ENCODE measurements around the gene GJB1.

The GJB1 gene

DNA sequence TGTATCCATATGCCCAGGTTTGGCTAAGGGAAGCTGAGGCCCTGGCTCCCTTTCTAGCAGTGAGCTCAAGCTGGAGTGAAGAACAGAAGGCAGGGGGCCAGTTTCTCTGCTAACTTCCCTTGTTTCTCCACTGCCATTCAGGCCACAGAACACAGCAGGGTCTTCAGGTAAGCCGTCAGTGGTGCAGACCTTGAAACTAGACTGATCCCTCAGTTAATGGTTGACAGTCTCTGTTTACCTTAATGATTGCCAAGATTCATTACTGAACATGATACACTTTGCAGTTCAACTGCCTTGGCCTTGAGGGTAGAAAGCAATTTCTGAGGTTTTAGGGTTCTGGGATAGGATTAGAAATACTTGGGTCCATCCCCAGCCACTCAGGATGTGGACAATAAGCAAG is 8.9 kb upstream of the GJB1 start:
- DNase-seq (ENCODE audit: extremely low spot score, insufficient read length, low read depth) = no peak
- no peak for FAIRE-seq

DNA sequence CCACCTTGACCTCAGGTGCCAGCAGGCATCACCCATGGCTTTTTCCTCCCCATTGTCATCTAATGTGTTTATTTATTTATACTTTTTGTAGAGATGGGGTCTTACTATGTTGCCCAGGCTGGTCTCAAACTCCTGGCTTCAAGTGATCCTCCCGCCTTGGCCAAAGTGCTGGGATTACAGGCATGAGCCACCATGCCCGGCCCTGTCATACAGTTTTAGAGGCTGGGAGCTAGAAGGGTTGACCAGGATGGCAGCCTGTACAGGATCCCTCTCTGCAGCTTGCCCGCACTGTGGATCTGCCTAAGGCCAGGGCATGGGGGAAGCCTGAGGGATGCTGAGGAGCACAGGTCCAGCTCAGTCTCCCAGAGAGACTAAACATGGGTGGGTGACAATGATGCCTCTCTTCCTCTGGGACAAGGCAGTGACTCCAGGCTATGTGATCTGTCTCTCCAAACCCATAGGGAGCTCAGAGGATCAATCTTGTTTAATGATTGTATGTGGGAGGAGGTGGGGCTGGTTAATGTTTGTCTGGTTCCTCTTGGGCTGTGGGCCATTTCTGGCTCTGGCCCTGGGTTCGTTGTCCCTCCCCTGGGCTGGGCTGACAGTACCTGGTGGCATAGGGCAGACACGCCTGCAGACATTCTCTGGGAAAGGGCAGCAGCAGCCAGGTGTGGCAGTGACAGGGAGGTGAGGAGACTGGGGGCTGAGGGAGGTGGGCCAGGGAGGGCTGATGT is 8.3 kb upstream of the GJB1 start:
- no peak for FAIRE-seq
- DNase-seq (ENCODE audit: extremely low spot score, insufficient read length, low read depth) = no peak

DNA sequence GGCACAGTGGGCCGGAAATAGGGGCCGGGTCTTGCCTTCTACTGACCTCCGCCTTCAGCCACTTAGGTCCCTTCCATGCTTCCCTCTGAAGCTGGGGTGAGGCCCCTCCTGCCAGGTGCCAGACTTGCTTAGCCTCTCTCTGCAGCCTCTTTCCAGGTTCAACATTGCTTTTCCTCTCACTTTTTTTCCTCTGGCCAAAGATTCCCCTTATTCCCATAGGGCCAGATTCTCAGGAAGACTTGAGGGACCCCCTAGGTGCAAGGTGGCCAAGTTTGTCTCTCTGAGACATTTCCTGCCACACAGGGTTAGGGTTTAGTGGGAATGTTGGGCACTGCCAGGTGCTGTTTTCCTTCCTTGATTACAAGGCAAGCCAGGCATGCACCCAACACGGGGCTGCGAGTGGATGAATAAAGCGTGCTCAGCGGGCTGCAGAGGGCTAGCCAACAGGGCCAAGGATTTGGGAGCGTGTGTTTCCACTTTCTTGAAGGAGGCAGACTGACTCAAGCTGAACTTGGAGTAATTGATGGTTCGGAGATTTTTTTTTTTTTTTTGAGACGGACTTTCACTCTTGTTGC is 7.6 kb upstream of the GJB1 start:
- DNase-seq (ENCODE audit: extremely low spot score, insufficient read length, low read depth) = no peak
- FAIRE-seq = no peak

DNA sequence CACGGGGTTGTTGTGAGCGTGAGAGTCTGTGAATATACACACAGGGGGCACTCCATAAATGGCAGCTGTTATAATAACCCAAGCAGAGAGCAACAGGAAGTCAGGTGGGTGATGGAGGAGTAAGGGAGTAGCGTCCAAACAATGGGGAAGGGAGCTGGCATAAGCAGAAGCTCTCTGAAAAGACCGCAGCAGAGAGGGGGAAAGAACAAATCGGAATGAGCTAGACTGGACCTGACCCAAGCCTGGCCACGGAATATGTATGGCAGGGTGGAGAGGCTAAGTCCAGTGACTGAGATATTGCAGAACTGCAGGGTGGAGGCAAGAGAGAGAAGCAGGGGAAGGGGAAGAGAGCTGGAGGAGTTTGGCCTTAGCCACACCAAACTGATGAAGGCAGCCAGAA is 6.5 kb upstream of the GJB1 start:
- FAIRE-seq (no peak), DNase-seq (ENCODE audit: extremely low spot score, insufficient read length, low read depth) (no peak)

DNA sequence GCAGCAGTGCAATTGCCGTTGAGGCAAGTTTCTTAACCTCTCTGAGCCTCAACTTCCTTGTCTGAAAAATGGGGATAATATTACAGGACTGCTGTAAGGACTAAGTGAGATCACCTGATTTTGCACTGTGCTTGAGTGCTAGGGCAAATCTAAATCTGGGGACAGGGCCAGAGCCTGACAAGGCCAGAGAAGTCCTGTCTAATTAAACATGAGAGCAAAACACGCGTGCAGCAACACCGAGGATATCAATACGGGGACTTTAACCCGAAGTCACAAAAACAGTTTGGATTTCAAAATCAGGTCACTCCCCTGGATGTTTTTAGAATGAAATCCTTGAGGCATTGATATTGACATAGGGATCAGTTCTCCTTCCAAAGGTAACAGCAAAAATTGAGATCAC is 5.7 kb upstream of the GJB1 start:
- DNase-seq (ENCODE audit: extremely low spot score, insufficient read length, low read depth) = no peak
- no peak for FAIRE-seq

DNA sequence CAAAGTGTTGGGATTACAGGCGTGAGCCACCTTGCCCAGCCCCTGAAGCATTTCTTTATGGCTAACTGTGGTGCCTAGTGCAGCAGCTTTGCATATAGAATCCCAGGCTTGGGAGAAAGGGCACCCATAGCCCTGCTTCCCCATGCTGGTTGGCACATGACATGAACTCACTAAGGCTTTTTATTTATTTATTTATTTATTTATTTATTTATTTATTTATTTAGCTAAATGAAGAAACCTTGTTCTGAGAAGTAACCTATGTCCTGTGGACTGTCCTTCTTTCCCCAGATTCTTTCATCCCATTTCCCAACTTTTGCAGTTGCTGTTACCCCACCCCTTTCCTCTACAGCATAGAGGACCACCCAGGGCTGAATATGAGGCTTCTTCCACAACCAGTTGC is 1.9 kb upstream of the GJB1 start:
- FAIRE-seq (no peak), DNase-seq (ENCODE audit: extremely low spot score, insufficient read length, low read depth) (no peak)

DNA sequence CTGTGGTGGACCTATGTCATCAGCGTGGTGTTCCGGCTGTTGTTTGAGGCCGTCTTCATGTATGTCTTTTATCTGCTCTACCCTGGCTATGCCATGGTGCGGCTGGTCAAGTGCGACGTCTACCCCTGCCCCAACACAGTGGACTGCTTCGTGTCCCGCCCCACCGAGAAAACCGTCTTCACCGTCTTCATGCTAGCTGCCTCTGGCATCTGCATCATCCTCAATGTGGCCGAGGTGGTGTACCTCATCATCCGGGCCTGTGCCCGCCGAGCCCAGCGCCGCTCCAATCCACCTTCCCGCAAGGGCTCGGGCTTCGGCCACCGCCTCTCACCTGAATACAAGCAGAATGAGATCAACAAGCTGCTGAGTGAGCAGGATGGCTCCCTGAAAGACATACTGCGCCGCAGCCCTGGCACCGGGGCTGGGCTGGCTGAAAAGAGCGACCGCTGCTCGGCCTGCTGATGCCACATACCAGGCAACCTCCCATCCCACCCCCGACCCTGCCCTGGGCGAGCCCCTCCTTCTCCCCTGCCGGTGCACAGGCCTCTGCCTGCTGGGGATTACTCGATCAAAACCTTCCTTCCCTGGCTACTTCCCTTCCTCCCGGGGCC is 1.2 kb downstream of the GJB1 start:
- FAIRE-seq = no peak
- DNase-seq (ENCODE audit: extremely low spot score, insufficient read length, low read depth) = no peak

DNA sequence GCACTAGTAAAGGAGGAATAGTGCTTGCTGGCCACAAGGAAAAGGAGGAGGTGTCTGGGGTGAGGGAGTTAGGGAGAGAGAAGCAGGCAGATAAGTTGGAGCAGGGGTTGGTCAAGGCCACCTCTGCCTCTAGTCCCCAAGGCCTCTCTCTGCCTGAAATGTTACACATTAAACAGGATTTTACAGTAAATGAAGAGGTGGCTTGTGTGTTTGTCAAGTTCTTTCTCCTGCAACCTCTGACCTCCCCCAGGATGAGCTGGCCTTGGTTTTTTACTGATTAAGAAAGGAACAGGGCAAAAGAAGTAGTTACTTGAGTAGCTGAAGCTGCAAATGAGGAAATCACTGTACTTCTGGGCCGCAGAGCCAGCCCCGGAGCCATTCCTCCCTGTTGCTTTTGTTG is 2.0 kb downstream of the GJB1 start:
- DNase-seq (ENCODE audit: extremely low spot score, insufficient read length, low read depth) = no peak
- FAIRE-seq = peak; percentile 5

DNA sequence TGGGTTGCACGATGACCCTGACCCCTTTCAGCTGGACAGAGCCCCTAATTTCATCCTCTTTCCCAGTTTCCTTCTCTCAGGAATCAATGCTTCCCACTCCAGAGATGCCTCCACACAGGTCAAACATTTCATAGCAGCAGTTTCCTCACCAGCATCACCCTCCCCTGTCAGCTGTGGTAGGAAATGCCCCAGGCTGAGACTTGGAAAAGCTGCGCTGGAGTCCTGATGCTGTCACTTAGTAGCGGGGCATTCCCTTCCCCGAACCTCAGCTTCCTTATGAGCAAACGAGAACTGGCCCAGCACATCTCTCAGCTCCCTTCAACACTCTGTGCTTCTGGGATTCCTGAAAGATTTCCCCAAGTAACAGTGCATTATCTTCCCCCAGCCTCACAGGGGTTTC is 2.7 kb downstream of the GJB1 start:
- no peak for FAIRE-seq

DNA sequence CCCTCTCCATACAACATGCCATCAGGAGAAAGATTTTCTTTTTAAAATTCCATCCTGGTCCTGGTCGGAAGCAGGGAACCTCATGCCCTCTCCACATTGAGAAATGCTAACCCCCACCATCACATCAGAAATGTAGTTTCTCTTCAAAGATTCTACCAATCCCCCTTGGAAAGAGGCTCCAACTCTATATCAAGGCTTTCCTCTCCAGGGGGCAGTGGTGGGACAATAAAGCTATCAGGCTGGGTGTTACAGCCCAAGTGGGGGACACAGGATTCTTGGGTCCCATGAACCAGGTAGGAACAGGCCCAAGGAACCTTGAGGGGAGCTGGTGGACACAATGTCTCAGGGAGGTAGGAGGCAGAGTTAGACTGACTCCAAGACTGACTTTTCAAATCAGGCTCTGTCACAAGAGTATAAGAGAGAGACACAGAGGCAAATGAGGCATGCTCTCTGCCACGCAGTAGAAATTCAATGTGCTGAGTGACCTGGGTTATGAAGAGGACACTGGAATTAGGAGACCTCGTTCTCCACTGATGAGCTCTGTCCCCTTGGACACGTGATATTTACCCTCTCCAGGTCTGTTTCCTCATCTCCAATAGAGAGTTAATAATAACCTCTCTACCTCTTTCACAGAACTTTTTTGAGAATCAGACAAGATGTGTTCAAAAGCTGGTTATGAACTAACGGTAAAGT is 4.5 kb downstream of the GJB1 start:
- DNase-seq (ENCODE audit: extremely low spot score, insufficient read length, low read depth) = no peak

More for the DNA sequence above, 2.7 kb downstream of the GJB1 start:
- no peak for DNase-seq (ENCODE audit: extremely low spot score, insufficient read length, low read depth)

DNA sequence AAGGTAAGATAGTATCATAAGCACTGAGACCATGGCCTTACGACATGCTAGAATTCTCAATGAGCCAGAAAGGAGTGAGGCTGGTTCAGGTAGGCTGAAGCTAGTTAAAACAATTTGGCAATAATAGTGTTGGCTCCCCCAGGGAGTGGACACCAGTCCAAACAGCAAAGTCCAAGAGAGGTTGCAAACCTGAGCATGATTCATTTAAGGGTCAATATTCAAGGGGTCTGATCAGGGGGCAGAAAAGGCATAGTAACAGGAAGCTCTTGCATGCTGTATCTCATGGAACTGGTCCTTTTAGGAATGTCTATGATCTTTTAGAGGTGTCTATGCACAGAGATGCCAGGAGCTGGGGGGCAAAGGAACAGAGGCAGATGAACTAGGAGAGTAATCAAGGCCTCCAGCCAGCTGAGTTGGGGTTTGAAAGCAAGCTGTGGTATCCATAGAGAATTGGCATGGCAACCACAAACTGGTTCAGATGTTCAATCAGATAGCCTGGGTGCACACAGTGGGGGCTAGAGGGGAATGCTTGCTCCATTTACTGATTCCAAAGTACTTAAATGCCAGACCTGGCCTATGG is 5.1 kb downstream of the GJB1 start:
- DNase-seq (ENCODE audit: extremely low spot score, insufficient read length, low read depth) = no peak
- no peak for FAIRE-seq

More for the DNA sequence above, 4.5 kb downstream of the GJB1 start:
- FAIRE-seq = no peak

DNA sequence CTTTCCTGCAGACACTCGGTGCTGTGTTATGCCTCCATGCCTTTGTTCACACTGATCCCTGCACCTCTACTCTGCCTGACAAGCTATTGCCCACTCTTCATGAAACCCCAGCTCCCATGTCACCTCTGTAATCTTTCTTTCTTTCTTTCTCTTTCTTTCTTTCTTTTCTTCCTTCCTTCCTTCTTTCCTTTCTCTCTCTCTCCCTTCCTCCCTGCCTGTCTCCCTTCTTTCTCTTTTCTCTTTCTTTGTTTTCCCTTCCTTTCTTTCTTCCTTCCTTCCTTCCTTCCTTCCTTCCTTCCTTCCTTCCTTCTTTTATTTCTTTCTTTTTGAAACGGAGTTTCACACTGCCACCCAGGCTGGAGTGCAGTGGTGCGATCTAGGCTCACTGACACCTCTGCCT is 12.5 kb downstream of the GJB1 start:
- FAIRE-seq = no peak
- no peak for DNase-seq (ENCODE audit: extremely low spot score, insufficient read length, low read depth)

DNA sequence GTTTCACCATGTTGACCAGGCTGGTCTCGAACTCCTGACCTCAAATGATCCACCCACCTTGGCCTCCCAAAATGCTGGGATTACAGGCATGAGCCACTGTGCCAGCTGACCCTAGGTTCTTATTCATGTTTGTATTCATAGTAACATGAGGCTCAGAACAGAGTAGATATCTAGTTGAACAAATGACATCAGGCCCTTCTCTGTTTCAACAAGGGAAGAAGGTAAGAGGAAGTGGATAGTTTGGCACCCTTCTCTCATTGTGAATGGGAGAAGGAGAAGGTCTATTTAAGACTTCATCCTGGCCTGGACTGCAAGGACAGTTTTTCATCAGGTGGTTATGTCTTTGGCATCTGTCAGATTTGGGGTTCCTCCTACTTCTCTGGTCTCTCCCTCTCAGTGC is 13.8 kb downstream of the GJB1 start:
- DNase-seq (ENCODE audit: extremely low spot score, insufficient read length, low read depth) (no peak), FAIRE-seq (no peak)

DNA sequence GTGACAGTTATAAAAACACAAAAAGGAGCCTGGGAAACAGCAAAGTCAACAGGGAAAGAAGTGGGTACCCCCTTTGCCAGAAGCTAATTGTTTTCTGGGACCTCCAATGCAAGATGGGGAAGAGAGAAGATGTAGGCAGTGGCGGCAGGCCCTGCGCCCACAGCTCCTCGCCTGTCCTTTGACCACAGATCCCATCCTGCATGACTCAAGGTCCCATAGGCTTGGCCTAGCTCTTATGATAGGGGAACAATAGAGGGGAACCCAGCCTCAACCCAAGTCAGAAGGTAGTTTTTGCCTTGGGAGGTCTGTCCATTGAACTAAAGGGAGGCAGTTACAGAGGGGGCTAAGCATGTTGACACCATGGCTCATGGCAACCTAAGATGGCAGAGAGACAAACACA is 16.8 kb downstream of the GJB1 start:
- DNase-seq (ENCODE audit: extremely low spot score, insufficient read length, low read depth) (no peak), FAIRE-seq (no peak)

DNA sequence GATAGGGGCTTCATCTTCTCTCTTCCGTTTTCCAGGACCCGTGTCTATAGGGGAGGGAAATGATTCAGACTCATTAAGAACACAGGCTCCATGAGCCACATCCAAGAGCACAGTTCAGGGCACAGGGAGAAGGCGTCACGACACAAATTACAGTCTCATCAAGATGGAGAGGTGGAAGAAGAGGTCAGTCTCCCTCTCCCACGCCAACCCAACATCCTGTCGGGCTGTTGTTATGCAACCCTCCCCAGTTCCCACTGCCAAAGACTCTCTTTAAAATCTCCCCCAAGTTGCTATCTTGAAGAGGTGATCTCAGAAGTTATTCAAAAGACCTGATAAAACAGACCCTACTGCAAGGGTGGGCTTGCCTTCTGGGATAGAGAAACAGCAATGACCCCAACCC is 18.3 kb downstream of the GJB1 start:
- FAIRE-seq = no peak

DNA sequence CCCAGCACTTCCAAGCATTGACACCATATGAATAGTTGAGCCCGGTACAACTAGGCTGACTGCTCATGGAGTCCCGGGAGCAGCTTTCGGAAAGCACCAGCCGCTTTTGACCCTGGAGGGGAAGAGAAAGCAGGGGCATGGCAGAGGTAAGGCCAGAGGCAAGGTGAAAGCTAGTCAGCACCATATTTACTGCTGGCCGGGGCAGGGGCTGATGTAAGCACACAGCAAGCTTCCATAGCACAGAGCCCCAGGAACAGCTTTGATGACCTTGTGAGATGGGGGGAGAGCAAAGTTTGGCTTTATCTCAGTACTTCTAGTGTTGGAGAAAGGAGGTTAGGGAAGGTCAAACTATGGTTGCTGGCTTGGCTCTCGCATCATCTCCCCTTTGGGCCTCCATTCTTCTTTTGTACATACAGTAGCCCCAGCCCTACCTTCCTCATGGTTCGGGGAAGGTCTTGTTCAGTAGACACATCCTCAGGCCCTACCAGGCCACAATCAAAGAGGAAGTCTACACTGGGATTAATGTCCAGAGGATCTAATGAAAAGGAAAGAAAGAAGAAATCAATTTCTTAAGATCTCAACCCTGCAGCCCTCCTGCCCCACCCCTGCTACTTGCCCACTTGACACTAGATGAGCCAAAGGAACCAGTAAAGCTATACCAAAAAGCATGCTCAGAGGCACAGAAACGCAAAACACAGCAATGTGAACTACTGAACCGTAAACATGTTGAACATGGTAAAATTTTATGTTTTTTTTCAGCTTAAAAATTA is 21.5 kb downstream of the GJB1 start:
- FAIRE-seq (no peak), DNase-seq (ENCODE audit: extremely low spot score, insufficient read length, low read depth) (no peak)

More for the DNA sequence above, 18.3 kb downstream of the GJB1 start:
- DNase-seq (ENCODE audit: extremely low spot score, insufficient read length, low read depth) = no peak

DNA sequence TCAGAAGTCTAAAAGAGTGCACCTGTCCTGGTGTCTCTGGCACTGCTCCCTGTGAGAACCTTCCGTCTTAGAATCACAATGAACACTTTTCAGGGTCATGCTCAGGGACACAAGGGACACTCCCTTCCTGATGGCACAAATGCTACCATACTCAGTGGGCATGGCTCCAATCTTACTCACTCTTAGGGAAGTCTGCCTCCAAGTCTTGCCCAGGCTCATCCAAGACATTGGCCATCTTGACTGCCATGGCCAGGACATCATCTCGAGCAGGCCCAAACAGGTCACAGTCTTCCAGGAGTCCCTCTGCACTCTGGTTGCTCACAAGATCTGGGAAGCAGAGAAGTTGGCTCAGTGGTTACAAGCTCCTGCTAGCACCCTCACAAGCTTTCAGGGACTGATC is 22.1 kb downstream of the GJB1 start:
- FAIRE-seq (no peak), DNase-seq (ENCODE audit: extremely low spot score, insufficient read length, low read depth) (no peak)

DNA sequence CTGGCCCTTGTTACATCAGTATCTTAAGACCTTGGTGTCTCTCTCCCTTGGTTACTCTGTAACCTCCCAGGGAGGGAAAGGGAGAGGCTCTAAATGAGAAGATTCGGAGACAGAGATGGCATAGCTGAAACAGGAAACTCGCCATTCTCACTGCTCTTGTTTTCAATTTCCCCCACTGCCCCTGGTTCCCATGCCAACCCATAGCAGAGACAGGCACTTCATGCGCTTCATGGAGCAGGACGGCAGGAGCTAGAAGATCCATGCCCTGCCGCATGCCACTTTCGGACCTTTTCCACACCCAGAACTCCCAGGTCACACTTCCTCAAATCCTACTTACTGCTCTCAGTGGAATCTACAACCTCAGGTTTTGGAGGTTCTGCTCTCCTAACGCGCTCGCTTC is 27.8 kb downstream of the GJB1 start:
- no peak for FAIRE-seq

DNA sequence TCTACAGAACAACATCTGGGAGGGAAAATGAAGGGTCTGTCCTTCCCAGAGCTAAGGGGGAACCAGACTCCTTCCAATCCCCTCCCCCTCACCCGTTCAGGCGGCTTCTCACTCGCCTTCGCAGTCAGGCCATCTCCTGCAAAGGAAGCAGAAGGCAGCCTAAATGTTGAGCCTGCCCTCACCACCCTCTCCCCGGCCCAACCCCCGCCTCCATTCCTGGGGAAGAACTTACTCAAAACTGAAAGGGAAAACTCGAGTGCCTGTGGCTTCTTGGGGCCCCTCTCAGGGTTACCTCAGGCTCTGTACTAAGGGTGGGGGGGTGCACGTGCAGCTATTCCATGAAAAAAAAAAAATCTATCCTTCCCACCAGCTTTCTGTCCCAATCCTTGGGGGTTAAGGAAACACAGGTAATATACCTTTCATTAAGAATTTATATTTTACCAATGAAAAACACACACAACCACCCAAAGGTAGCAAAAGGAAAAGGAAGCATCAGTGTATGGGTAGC is 28.5 kb downstream of the GJB1 start:
- DNase-seq (ENCODE audit: extremely low spot score, insufficient read length, low read depth) = no peak
- no peak for FAIRE-seq

More for the DNA sequence above, 27.8 kb downstream of the GJB1 start:
- DNase-seq (ENCODE audit: extremely low spot score, insufficient read length, low read depth) = no peak

DNA sequence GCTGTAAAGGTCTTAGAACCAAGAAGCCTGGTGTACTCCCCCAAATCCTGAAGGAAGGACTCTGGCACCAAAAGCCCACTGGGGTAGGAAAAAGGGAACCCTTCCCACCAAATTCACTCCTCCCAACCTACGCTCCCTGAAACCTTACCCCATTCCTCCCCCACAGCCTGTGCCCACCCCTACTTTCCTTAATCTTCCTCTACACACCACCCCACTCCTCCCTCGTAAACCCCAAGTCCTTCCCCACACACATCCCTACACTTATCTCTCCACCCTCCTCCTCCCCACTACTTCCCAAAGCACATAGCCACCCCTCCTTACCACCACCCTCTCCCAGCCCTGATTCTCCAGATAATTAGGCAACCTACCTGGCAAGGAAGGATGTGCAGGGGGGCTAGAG is 29.2 kb downstream of the GJB1 start:
- DNase-seq (ENCODE audit: extremely low spot score, insufficient read length, low read depth) (no peak), FAIRE-seq (peak; percentile 36)
